GM23338 (cell line): ENCODE data around the gene SCAMP1. TPM values are rescaled to one million over a fixed set of nuclear protein-coding genes. Genes with fewer than 3 reads are reported as not detected.

Experiments used
- ATAC-seq: fragments of 200-7000 bp; cut with Tn5 transposase; 3 replicates; pipeline ENCODE4 v1.9.1; 2020
- DNase-seq: peaks from one replicate; pipeline ENCODE4 v3.0.0-alpha.2; 2015; ENCODE audit warnings: low spot score
- H2AFZ ChIP-seq: fragments of 200-600 bp; sonication (generic); 2 replicates; pipeline ENCODE4 v1.8.0; 2016; ENCODE audit warnings: antibody characterized with exemption, mild to moderate bottlenecking, moderate library complexity
- H3F3A ChIP-seq: fragments of 200-600 bp; sonication (generic); replicated peaks from 2 replicates; pipeline ENCODE4 v1.8.0; 2017; ENCODE audit warnings: antibody characterized with exemption, mixed run types, low read depth
- H3K27ac ChIP-seq: fragments of 200-600 bp; sonication (generic); 2 replicates; pipeline ENCODE4 v1.6.1; 2016; ENCODE audit warnings: low read depth
- H3K27me3 ChIP-seq: fragments of 200-600 bp; sonication (generic); 2 replicates; pipeline ENCODE4 v1.8.0; 2016; ENCODE audit warnings: mild to moderate bottlenecking, mixed run types, moderate library complexity; ENCODE audit not compliant: insufficient read depth
- H3K36me3 ChIP-seq: fragments of 200-600 bp; sonication (generic); 2 replicates; pipeline ENCODE4 v1.8.0; 2016; ENCODE audit warnings: mild to moderate bottlenecking; ENCODE audit not compliant: insufficient read depth
- H3K4me1 ChIP-seq: fragments of 200-600 bp; sonication (generic); 2 replicates; pipeline ENCODE4 v1.8.0; 2016; ENCODE audit warnings: mild to moderate bottlenecking, moderate library complexity; ENCODE audit not compliant: insufficient read depth
- H3K4me2 ChIP-seq: fragments of 200-600 bp; sonication (generic); 2 replicates; pipeline ENCODE4 v1.7.1; 2017; ENCODE audit warnings: mixed run types
- H3K4me3 ChIP-seq: fragments of 200-600 bp; sonication (generic); 2 replicates; pipeline ENCODE4 v1.6.1; 2016; ENCODE audit warnings: mixed run types
- H3K79me2 ChIP-seq: fragments of 200-600 bp; sonication (generic); replicated peaks from 2 replicates; pipeline ENCODE4 v1.8.0; 2017; ENCODE audit warnings: mild to moderate bottlenecking; ENCODE audit not compliant: insufficient read depth
- H3K9me2 ChIP-seq: fragments of 200-600 bp; sonication (generic); 2 replicates; pipeline ENCODE4 v1.8.0; 2017; ENCODE audit not compliant: insufficient read depth
- H4K20me1 ChIP-seq: fragments of 200-600 bp; sonication (generic); replicated peaks from 2 replicates; pipeline ENCODE4 v1.8.0; 2017; ENCODE audit warnings: mild to moderate bottlenecking; ENCODE audit not compliant: insufficient read depth
- H3K27ac Mint-ChIP-seq: 2 replicates; pipeline ENCODE4 v1.8.0; 2020; ENCODE audit warnings: inconsistent platforms, mild to moderate bottlenecking, moderate library complexity, mixed read lengths
- H3K27me3 Mint-ChIP-seq: 3 replicates; pipeline ENCODE4 v1.8.0; 2022; ENCODE audit warnings: low read depth, mild to moderate bottlenecking, moderate library complexity, mixed read lengths, inconsistent platforms; ENCODE audit not compliant: insufficient read depth, poor library complexity
- H3K36me3 Mint-ChIP-seq: 3 replicates; pipeline ENCODE4 v1.8.0; 2021; ENCODE audit warnings: low read depth, mild to moderate bottlenecking, inconsistent platforms, moderate library complexity, mixed read lengths
- H3K4me1 Mint-ChIP-seq: 3 replicates; pipeline ENCODE4 v1.8.0; 2020; ENCODE audit warnings: mild to moderate bottlenecking, inconsistent platforms, mixed read lengths
- H3K4me3 Mint-ChIP-seq: 3 replicates; pipeline ENCODE4 v1.8.0; 2021; ENCODE audit warnings: moderate library complexity, mild to moderate bottlenecking, inconsistent platforms, mixed read lengths
- H3K9me3 Mint-ChIP-seq: 3 replicates; pipeline ENCODE4 v1.8.0; 2020; ENCODE audit warnings: moderate library complexity, mild to moderate bottlenecking, inconsistent platforms, mixed read lengths
- CREB1 ChIP-seq: fragments of 250-450 bp; sonication (Bioruptor Pico); IDR thresholded peaks from 2 replicates; pipeline ENCODE4 v1.5.0; 2020; ENCODE audit warnings: low read depth, mild to moderate bottlenecking, moderate library complexity
- EZH2 ChIP-seq: fragments of 200-600 bp; sonication (generic); IDR thresholded peaks from one replicate; pipeline ENCODE4 v1.8.0; 2017; ENCODE audit warnings: antibody characterized with exemption, mild to moderate bottlenecking, low read depth; ENCODE audit not compliant: unreplicated experiment
- EZH2phosphoT487 ChIP-seq: fragments of 200-600 bp; sonication (generic); IDR thresholded peaks from one replicate; pipeline ENCODE4 v1.8.1; 2018; ENCODE audit warnings: antibody characterized with exemption; ENCODE audit not compliant: unreplicated experiment
- JUNB ChIP-seq: IDR thresholded peaks from one replicate; pipeline ENCODE4 v1.6.1; 2016; ENCODE audit warnings: antibody characterized with exemption; ENCODE audit not compliant: unreplicated experiment
- NANOG ChIP-seq: IDR thresholded peaks from 2 replicates; pipeline ENCODE4 v1.6.1; 2016; ENCODE audit warnings: antibody characterized with exemption, borderline replicate concordance
- POLR2AphosphoS5 ChIP-seq: IDR thresholded peaks from 2 replicates; pipeline ENCODE4 v1.6.1; 2016; ENCODE audit warnings: antibody characterized with exemption, low read depth
- STAT1 ChIP-seq: IDR thresholded peaks from one replicate; pipeline ENCODE4 v1.6.1; 2016; ENCODE audit warnings: antibody characterized with exemption; ENCODE audit not compliant: unreplicated experiment
- ZNF114 ChIP-seq: fragments of 250-450 bp; sonication (Bioruptor Pico); IDR thresholded peaks from 2 replicates; pipeline ENCODE4 v1.5.0; 2020; ENCODE audit warnings: mild to moderate bottlenecking, moderate library complexity
- ZNF331 ChIP-seq: fragments of 250-450 bp; sonication (Bioruptor Pico); IDR thresholded peaks from 2 replicates; pipeline ENCODE4 v1.5.0; 2020; ENCODE audit warnings: low read depth, mild to moderate bottlenecking, moderate library complexity
- polyA plus RNA-seq: library from polyadenylated mRNA; unstranded; fragments of >200 nt; fragmentation: Nextera tagmentation; extraction: Ambion mirVana; gene quantifications from 2 replicates; pipeline ENCODE4 v1.2.1, GENCODE V29; 2016
- total RNA-seq: library from RNA; depleted of rRNA; stranded (reverse); fragments of >200 nt; shearing (Covaris generic); gene quantifications from 2 replicates; pipeline ENCODE4 v1.2.3, GENCODE V29; 2014
- TF ChIP-seq, protein P1 (sequence below): fragments of 250-450 bp; sonication (Bioruptor Pico); IDR thresholded peaks from 2 replicates; pipeline ENCODE4 v1.5.0; 2020; ENCODE audit warnings: mild to moderate bottlenecking, moderate library complexity
- TF ChIP-seq, protein P2 (sequence below), 2 experiments: fragments of 200-600 bp in 1 of 2; sonication (generic) in 1 of 2; conservative IDR thresholded peaks; 2 replicates each; pipeline versions ENCODE4 v1.5.1 to v1.6.1; 2016 to 2017; ENCODE audit warnings: antibody characterized with exemption in 2 of 2, low read depth in 2 of 2, mild to moderate bottlenecking in 2 of 2, moderate library complexity in 1 of 2
- TF ChIP-seq, protein P3 (sequence below): IDR thresholded peaks from 2 replicates; pipeline ENCODE4 v1.6.1; 2016; ENCODE audit warnings: antibody characterized with exemption
- TF ChIP-seq, protein P4 (sequence below): IDR thresholded peaks from one replicate; pipeline ENCODE4 v1.6.1; 2018; ENCODE audit warnings: antibody characterized with exemption; ENCODE audit not compliant: unreplicated experiment

Gene SCAMP1
- total and polyA plus RNA-seq, 2 experiments from 2014 or later = 26.8 to 53.9 TPM

GRCh38 chr5:78323241-78323640, 37.2 kb upstream of the SCAMP1 start:
- no peaks in the 10 kb centered on the region for H3F3A ChIP-seq
- no peak overlapping the region for H2AFZ ChIP-seq
- H4K20me1 ChIP-seq = no peaks in the 10 kb centered on the region
- H3K9me2 ChIP-seq = no peaks in the 10 kb centered on the region; the same call in 1 of the 2 replicates
- ATAC-seq (no peak), DNase-seq (no peak)
- H3K27me3 ChIP-seq = no peaks in the 10 kb centered on the region
- Mint-ChIP-seq H3K4me1 (peaks cover 17% of the 10 kb centered on the region), H3K36me3 (no peaks in the 10 kb centered on the region), H3K9me3 (no peaks in the 10 kb centered on the region), H3K27ac (no peak overlapping the region), H3K4me3 (no peak overlapping the region), H3K27me3 (no peaks in the 10 kb centered on the region)
- no peaks in the 10 kb centered on the region for H3K36me3 ChIP-seq
- no peak overlapping the region for H3K4me2 ChIP-seq
- TF ChIP-seq ZNF114 (CRISPR knock-in tag) (no peak), POLR2AphosphoS5 (no peak), EZH2 (no peak), JUNB (no peak), EZH2phosphoT487 (no peak), CREB1 (no peak), NANOG (no peak), STAT1 (no peak), ZNF331 (CRISPR knock-in tag) (no peak)
- TF ChIP-seq, protein P1, sequence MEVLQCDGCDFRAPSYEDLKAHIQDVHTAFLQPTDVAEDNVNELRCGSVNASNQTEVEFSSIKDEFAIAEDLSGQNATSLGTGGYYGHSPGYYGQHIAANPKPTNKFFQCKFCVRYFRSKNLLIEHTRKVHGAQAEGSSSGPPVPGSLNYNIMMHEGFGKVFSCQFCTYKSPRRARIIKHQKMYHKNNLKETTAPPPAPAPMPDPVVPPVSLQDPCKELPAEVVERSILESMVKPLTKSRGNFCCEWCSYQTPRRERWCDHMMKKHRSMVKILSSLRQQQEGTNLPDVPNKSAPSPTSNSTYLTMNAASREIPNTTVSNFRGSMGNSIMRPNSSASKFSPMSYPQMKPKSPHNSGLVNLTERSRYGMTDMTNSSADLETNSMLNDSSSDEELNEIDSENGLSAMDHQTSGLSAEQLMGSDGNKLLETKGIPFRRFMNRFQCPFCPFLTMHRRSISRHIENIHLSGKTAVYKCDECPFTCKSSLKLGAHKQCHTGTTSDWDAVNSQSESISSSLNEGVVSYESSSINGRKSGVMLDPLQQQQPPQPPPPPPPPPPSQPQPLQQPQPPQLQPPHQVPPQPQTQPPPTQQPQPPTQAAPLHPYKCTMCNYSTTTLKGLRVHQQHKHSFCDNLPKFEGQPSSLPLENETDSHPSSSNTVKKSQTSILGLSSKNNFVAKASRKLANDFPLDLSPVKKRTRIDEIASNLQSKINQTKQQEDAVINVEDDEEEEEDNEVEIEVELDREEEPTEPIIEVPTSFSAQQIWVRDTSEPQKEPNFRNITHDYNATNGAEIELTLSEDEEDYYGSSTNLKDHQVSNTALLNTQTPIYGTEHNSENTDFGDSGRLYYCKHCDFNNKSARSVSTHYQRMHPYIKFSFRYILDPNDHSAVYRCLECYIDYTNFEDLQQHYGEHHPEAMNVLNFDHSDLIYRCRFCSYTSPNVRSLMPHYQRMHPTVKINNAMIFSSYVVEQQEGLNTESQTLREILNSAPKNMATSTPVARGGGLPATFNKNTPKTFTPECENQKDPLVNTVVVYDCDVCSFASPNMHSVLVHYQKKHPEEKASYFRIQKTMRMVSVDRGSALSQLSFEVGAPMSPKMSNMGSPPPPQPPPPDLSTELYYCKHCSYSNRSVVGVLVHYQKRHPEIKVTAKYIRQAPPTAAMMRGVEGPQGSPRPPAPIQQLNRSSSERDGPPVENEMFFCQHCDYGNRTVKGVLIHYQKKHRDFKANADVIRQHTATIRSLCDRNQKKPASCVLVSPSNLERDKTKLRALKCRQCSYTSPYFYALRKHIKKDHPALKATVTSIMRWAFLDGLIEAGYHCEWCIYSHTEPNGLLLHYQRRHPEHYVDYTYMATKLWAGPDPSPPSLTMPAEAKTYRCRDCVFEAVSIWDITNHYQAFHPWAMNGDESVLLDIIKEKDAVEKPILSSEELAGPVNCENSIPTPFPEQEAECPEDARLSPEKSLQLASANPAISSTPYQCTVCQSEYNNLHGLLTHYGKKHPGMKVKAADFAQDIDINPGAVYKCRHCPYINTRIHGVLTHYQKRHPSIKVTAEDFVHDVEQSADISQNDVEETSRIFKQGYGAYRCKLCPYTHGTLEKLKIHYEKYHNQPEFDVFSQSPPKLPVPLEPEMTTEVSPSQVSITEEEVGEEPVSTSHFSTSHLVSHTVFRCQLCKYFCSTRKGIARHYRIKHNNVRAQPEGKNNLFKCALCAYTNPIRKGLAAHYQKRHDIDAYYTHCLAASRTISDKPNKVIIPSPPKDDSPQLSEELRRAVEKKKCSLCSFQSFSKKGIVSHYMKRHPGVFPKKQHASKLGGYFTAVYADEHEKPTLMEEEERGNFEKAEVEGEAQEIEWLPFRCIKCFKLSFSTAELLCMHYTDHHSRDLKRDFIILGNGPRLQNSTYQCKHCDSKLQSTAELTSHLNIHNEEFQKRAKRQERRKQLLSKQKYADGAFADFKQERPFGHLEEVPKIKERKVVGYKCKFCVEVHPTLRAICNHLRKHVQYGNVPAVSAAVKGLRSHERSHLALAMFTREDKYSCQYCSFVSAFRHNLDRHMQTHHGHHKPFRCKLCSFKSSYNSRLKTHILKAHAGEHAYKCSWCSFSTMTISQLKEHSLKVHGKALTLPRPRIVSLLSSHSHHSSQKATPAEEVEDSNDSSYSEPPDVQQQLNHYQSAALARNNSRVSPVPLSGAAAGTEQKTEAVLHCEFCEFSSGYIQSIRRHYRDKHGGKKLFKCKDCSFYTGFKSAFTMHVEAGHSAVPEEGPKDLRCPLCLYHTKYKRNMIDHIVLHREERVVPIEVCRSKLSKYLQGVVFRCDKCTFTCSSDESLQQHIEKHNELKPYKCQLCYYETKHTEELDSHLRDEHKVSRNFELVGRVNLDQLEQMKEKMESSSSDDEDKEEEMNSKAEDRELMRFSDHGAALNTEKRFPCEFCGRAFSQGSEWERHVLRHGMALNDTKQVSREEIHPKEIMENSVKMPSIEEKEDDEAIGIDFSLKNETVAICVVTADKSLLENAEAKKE = no peak
- TF ChIP-seq, protein P2, sequence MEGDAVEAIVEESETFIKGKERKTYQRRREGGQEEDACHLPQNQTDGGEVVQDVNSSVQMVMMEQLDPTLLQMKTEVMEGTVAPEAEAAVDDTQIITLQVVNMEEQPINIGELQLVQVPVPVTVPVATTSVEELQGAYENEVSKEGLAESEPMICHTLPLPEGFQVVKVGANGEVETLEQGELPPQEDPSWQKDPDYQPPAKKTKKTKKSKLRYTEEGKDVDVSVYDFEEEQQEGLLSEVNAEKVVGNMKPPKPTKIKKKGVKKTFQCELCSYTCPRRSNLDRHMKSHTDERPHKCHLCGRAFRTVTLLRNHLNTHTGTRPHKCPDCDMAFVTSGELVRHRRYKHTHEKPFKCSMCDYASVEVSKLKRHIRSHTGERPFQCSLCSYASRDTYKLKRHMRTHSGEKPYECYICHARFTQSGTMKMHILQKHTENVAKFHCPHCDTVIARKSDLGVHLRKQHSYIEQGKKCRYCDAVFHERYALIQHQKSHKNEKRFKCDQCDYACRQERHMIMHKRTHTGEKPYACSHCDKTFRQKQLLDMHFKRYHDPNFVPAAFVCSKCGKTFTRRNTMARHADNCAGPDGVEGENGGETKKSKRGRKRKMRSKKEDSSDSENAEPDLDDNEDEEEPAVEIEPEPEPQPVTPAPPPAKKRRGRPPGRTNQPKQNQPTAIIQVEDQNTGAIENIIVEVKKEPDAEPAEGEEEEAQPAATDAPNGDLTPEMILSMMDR (conservative IDR thresholded peaks at IDR 0.05; ENCODE audit: low read depth in 2 of 2) = no peak
- TF ChIP-seq, protein P3, sequence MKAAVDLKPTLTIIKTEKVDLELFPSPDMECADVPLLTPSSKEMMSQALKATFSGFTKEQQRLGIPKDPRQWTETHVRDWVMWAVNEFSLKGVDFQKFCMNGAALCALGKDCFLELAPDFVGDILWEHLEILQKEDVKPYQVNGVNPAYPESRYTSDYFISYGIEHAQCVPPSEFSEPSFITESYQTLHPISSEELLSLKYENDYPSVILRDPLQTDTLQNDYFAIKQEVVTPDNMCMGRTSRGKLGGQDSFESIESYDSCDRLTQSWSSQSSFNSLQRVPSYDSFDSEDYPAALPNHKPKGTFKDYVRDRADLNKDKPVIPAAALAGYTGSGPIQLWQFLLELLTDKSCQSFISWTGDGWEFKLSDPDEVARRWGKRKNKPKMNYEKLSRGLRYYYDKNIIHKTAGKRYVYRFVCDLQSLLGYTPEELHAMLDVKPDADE = no peak
- TF ChIP-seq, protein P4, sequence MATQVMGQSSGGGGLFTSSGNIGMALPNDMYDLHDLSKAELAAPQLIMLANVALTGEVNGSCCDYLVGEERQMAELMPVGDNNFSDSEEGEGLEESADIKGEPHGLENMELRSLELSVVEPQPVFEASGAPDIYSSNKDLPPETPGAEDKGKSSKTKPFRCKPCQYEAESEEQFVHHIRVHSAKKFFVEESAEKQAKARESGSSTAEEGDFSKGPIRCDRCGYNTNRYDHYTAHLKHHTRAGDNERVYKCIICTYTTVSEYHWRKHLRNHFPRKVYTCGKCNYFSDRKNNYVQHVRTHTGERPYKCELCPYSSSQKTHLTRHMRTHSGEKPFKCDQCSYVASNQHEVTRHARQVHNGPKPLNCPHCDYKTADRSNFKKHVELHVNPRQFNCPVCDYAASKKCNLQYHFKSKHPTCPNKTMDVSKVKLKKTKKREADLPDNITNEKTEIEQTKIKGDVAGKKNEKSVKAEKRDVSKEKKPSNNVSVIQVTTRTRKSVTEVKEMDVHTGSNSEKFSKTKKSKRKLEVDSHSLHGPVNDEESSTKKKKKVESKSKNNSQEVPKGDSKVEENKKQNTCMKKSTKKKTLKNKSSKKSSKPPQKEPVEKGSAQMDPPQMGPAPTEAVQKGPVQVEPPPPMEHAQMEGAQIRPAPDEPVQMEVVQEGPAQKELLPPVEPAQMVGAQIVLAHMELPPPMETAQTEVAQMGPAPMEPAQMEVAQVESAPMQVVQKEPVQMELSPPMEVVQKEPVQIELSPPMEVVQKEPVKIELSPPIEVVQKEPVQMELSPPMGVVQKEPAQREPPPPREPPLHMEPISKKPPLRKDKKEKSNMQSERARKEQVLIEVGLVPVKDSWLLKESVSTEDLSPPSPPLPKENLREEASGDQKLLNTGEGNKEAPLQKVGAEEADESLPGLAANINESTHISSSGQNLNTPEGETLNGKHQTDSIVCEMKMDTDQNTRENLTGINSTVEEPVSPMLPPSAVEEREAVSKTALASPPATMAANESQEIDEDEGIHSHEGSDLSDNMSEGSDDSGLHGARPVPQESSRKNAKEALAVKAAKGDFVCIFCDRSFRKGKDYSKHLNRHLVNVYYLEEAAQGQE = no peak
- no peaks in the 10 kb centered on the region for H3K79me2 ChIP-seq
- no peak overlapping the region for H3K27ac ChIP-seq
- peaks cover 12% of the 10 kb centered on the region for H3K4me1 ChIP-seq
- no peak overlapping the region for H3K4me3 ChIP-seq
